CD4-positive, alpha-beta T cell treated with Interleukin-17A for 1 hour (primary cell): ENCODE measurements around the gene C12orf43.

Source experiments
- DNase-seq: peaks from one replicate; pipeline ENCODE4 v3.0.0-alpha.2; 2020

Gene C12orf43

GRCh38 chr12:120997448-120997847, 18.8 kb downstream of the C12orf43 start:
- no peak for DNase-seq

- DNase-seq = no peak
Measured at GRCh38 chr12:120996133-120996746, 20.0 kb downstream of the C12orf43 start.

GRCh38 chr12:120994589-120995337, 21.5 kb downstream of the C12orf43 start:
- no peak for DNase-seq

- DNase-seq = no peak
Measured at GRCh38 chr12:120994059-120994458, 22.2 kb downstream of the C12orf43 start.

- no peak for DNase-seq
Measured at GRCh38 chr12:120993496-120993895, 22.8 kb downstream of the C12orf43 start.

GRCh38 chr12:120992989-120993388, 23.3 kb downstream of the C12orf43 start:
- DNase-seq = no peak

- no peak for DNase-seq
Measured at GRCh38 chr12:120991965-120992364, 24.3 kb downstream of the C12orf43 start.

- no peak for DNase-seq
Measured at GRCh38 chr12:120990487-120991055, 25.7 kb downstream of the C12orf43 start.

GRCh38 chr12:120989687-120990086, 26.6 kb downstream of the C12orf43 start:
- no peak for DNase-seq

- no peak for DNase-seq
Measured at GRCh38 chr12:120988658-120989057, 27.6 kb downstream of the C12orf43 start.

GRCh38 chr12:120988234-120988633, 28.1 kb downstream of the C12orf43 start:
- no peak for DNase-seq

- DNase-seq = no peak
Measured at GRCh38 chr12:120984351-120984898, 31.9 kb downstream of the C12orf43 start.

- no peak for DNase-seq
Measured at GRCh38 chr12:120983759-120984158, 32.5 kb downstream of the C12orf43 start.

- DNase-seq = no peak
Measured at GRCh38 chr12:120982659-120983058, 33.6 kb downstream of the C12orf43 start.

- DNase-seq = no peak
Measured at GRCh38 chr12:120981407-120981941, 34.8 kb downstream of the C12orf43 start.

GRCh38 chr12:120980800-120981368, 35.4 kb downstream of the C12orf43 start:
- no peak for DNase-seq

- DNase-seq = no peak
Measured at GRCh38 chr12:120979862-120980696, 36.2 kb downstream of the C12orf43 start.

GRCh38 chr12:120979220-120979861, 36.9 kb downstream of the C12orf43 start:
- no peak for DNase-seq

- DNase-seq = no peak
Measured at GRCh38 chr12:120978296-120979219, 37.7 kb downstream of the C12orf43 start, which contains the start of gene HNF1A. Gene HNF1A (plus strand): TSS chr12:120978543. CDS start chr12:120978769, 226 bp downstream.

GRCh38 chr12:120977531-120978295, 38.6 kb downstream of the C12orf43 start:
- DNase-seq = no peak
